Cerebellar nuclear complex (tissue), 1 donor: ENCODE measurements around the gene SIGLEC14.

Experiments
- DNase-seq, 2 experiments: peaks; one replicate each; lab custom pipeline; 2025; lab: John Stamatoyannopoulos, UW

SIGLEC14 gene

DNA sequence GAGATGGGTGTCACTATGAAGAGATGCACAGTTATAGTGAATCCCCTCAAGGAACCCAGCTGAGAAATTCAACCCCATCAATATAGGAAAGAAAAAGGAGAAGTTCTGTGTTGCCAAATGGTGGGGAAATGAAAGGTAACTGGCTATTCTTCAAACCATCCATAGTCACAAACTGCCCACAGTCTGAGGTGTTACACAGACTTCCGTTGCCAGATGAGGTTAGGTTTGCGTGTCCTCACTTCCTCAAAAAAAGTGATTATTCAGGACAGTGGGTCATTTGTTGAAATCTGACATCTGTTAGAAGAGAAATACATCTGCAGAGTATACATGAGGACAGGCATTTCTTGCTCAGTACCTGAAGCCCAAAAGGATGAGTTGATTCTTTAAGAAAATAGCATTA is 25.4 kb downstream of the SIGLEC14 start:
- no peak for DNase-seq

DNA sequence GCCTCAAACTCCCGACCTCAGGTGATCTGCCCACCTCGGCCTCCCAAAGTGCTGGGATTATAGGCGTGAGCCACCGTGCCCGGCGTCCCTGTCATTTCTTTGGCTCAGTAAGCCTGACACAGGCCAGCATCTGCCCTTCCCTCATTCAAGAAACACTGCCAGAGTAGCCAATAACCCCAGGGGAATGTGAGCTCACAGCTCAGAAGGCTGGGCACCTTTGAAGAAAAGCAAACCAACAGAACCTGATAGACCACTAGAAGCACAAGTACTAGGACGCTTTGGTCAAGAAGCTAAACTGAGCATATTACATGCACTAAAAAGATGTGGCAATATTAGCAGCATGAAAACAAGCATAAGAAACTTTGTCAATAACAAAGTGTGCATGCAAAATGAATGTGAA is 30.6 kb downstream of the SIGLEC14 start:
- DNase-seq, result no peak

GRCh38 chr19:51614789-51615188 is 31.8 kb downstream of the SIGLEC14 start:
- no peak for DNase-seq

DNA sequence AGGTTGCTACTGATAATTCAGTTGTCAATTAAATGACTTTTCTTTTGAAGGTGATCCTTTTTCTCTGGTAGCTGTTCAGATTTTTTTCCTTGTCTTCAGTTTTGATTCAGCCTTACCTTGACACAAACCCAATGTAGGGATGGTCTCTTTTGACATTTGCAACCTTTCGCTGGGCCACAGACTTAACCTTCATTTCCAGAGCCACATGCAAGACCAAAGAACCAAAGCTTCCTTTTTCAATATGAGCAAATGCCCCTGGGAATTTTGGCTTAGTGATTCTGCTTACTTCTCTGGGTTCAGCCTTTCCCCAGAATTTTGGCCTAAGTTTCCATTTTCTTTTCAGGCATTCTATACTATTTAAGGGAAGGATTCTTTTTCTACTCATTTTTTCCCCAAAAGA is 36.0 kb downstream of the SIGLEC14 start:
- no peak for DNase-seq

DNA sequence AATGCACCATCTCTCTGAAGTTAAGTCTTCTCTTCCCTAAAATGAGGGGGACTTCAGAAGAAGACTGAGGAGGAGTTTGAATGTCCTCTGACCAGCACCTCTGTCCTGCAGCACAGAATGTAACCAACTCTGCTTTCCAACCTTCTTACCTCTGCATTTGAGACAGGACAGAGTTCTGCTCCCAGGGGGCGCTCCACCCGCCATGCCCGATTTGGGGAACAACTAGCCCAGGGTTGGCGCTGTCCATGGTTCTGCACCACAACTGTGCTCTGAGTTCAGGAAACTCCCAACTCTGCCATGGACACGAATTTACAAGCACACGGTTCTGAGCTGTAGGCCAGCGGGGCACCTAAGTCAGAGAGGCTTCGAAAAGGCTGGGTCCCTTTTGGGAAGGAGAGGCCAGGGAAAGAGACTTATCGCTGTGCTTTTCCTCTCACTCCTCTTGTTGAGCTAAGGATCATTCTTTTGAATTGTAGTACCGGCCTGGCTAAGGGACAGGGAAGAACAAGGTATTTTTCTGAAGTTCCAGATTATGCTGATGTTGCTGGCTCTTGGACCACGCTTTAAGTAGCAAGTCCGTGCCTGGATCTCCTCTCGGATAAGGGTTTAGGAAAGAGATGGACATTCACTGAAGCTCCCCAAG is 38.6 kb downstream of the SIGLEC14 start:
- no peak for DNase-seq

- no peak for DNase-seq
Measured at GRCh38 chr19:51607077-51607476, 39.5 kb downstream of the SIGLEC14 start.

- DNase-seq, result no peak
Measured at GRCh38 chr19:51602189-51602854, 44.3 kb downstream of the SIGLEC14 start.

GRCh38 chr19:51600940-51601580 is 45.6 kb downstream of the SIGLEC14 start:
- DNase-seq, result no peak

- DNase-seq, result no peak
Measured at GRCh38 chr19:51599084-51599483, 47.5 kb downstream of the SIGLEC14 start.

- DNase-seq, result no peak
Measured at GRCh38 chr19:51598159-51598915, 48.3 kb downstream of the SIGLEC14 start.

GRCh38 chr19:51595190-51596175 is 51.1 kb downstream of the SIGLEC14 start:
- DNase-seq, result no peak

- DNase-seq, result no peak
Measured at GRCh38 chr19:51594774-51595109, 51.9 kb downstream of the SIGLEC14 start.

- peak; percentile 85 for DNase-seq
Measured at GRCh38 chr19:51593969-51594773, 52.5 kb downstream of the SIGLEC14 start.

DNA sequence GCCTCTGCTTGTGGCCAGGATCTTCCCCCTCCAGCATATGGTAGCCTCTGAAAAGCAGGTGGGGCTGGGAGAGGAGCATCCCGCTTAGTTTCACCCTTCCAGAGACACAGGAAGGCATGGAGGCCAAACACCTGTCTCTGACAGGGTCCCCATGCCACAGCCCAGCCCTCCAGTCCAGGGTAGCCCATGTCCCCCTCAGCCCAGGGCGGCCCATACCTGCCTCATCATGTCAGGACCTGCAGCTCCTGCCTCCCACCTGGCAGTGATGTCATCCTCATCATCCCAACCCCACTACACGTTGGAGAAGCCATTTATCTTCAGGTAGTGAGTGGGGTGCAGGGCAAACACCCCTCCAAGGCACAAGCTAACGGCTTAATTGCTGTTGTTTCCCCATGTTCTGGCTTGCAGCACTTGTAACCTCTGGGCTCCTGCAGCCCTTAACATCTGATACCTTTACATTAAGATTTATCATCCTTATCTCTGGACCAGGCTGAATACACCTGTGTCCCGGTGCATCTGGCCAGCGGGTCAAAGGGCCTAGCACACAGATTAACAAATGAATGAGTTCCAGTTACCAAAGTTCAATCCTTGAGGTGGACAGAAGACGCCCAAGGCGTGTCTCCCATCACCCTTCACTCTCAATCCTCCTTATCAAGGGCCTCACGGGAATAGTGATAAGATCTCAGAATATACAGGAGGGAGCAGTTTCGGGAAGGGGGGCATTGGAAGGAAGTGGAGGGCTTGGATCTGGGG is 53.3 kb downstream of the SIGLEC14 start:
- no peak for DNase-seq
